Left ventricle myocardium inferior (tissue), 1 donor: Measurements from ENCODE around the gene LCAT. TPM values are rescaled to one million over a fixed set of nuclear protein-coding genes. Genes with fewer than 3 reads are reported as not detected.
A peak's percentile ranks its signal among the peaks of the same experiment; 100 is the strongest.

ENCODE experiments used
- DNase-seq: peaks from one replicate; pipeline ENCODE4 v3.0.0-alpha.2; 2020
- H3K27ac ChIP-seq: fragments of 200-600 bp; replicated peaks from 2 replicates; pipeline ENCODE4 v1.8.0; 2021
- H3K27me3 ChIP-seq: fragments of 200-600 bp; 2 replicates; pipeline ENCODE4 v1.8.0; 2021; ENCODE audit warnings: low read depth
- H3K36me3 ChIP-seq: fragments of 200-600 bp; 2 replicates; pipeline ENCODE4 v1.8.0; 2021
- H3K4me1 ChIP-seq: fragments of 200-600 bp; 2 replicates; pipeline ENCODE4 v1.8.0; 2021
- H3K4me3 ChIP-seq: fragments of 200-600 bp; 2 replicates; pipeline ENCODE4 v1.8.0; 2021; ENCODE audit warnings: mild to moderate bottlenecking, moderate library complexity
- H3K9me3 ChIP-seq: fragments of 200-600 bp; replicated peaks from 2 replicates; pipeline ENCODE4 v1.8.0; 2021
- CTCF ChIP-seq: fragments of 200-600 bp; IDR thresholded peaks from 2 replicates; pipeline ENCODE4 v1.8.0; 2021; ENCODE audit warnings: antibody characterized with exemption, mild to moderate bottlenecking, borderline replicate concordance
- intact Hi-C: fragments of 100-400 bp; cut with micrococcal nuclease; formaldehyde crosslinking; loops from one replicate; pipeline ENCODE4 v1.11.0; 2022
- total RNA-seq: library from RNA; stranded (reverse); fragmentation: NEBNext Ultra II Directional; extraction: Animal tissue kit (Norgen Biotek cat#: 25700); gene quantifications from one replicate; pipeline ENCODE4 v1.2.1, GENCODE V29; 2021
- donor health status: DM: no; HTN: yes; CAD: no; lungs with severe emphysema.

The LCAT gene
- total RNA-seq, 1 donor from 2014 or later = 23.2 TPM

GRCh38 chr16:67936880-67937605 is 6.9 kb downstream of the LCAT start:
- peak overlapping the region; percentile 94 for H3K27ac ChIP-seq
- H3K4me3 ChIP-seq = peak overlapping the region; percentile 91
- peaks cover 64% of the 10 kb centered on the region for H3K4me1 ChIP-seq
- TF ChIP-seq CTCF = no peak
- intact Hi-C loops = no loop called here
- H3K27me3 ChIP-seq = no peaks in the 10 kb centered on the region
- no peaks in the 10 kb centered on the region for H3K9me3 ChIP-seq
- H3K36me3 ChIP-seq = peaks cover 33% of the 10 kb centered on the region
- no peak for DNase-seq

- intact Hi-C loops = no loop called here
- Histone ChIP-seq H3K4me3 (peak within 1 kb of the TSS; percentile 91), H3K36me3 (peaks cover 26% of the 10 kb centered on the region), H3K27ac (peak within 1 kb of the TSS; percentile 94), H3K9me3 (no peaks in the 10 kb centered on the region), H3K27me3 (no peaks in the 10 kb centered on the region), H3K4me1 (peaks cover 56% of the 10 kb centered on the region)
- DNase-seq = peak; percentile 57
- TF ChIP-seq CTCF = no peak
Observed at GRCh38 chr16:67936124-67936879, 7.6 kb downstream of the LCAT start, which contains the start of gene PSMB10. TSS of gene PSMB10 (minus strand) at chr16:67936850. CDS start at chr16:67936749, 101 bp downstream.

- peaks cover 20% of the 10 kb centered on the region for H3K36me3 ChIP-seq
- intact Hi-C loops = no loop called here
- peak; percentile 94 for DNase-seq
Observed at GRCh38 chr16:67935402-67936123, 8.4 kb downstream of the LCAT start.

GRCh38 chr16:67935101-67935401 is 8.9 kb downstream of the LCAT start:
- Histone ChIP-seq H3K27ac (peak overlapping the region; percentile 94), H3K9me3 (no peaks in the 10 kb centered on the region), H3K4me1 (peaks cover 49% of the 10 kb centered on the region), H3K27me3 (no peaks in the 10 kb centered on the region), H3K4me3 (peak overlapping the region; percentile 91), H3K36me3 (peaks cover 21% of the 10 kb centered on the region)
- intact Hi-C loops = no loop called here
- TF ChIP-seq CTCF = no peak
- DNase-seq = no peak

More at GRCh38 chr16:67935402-67936123, 8.4 kb downstream of the LCAT start:
- Histone ChIP-seq H3K9me3 (no peaks in the 10 kb centered on the region), H3K27ac (peak overlapping the region; percentile 94), H3K4me1 (peaks cover 53% of the 10 kb centered on the region), H3K27me3 (no peaks in the 10 kb centered on the region), H3K4me3 (peak overlapping the region; percentile 91)
- no peak for TF ChIP-seq CTCF

GRCh38 chr16:67934306-67935100 is 9.4 kb downstream of the LCAT start:
- Histone ChIP-seq H3K27ac (peak overlapping the region; percentile 94), H3K9me3 (no peaks in the 10 kb centered on the region), H3K27me3 (no peaks in the 10 kb centered on the region), H3K4me3 (peak overlapping the region; percentile 91), H3K36me3 (peaks cover 20% of the 10 kb centered on the region), H3K4me1 (peaks cover 44% of the 10 kb centered on the region)
- no peak for DNase-seq
- intact Hi-C loops = no loop called here
- no peak for TF ChIP-seq CTCF
